Heart left ventricle (tissue), 13 donors: ENCODE data around the gene ITIH6.

Experiments used
- CTCF ChIP-seq, 12 donors: fragments of 200-600 bp; sonication (generic) in 4 of 12; IDR thresholded peaks; one replicate each; pipeline versions ENCODE4 v1.5.0 to v1.8.0; 2018 to 2022; ENCODE audit warnings: antibody characterized with exemption in 12 of 12, mild to moderate bottlenecking in 5 of 12
- POLR2A ChIP-seq, 2 donors: fragments of 450-650 bp; IDR thresholded peaks; one replicate each; pipeline ENCODE4 v1.6.1; 2017; ENCODE audit warnings: antibody characterized with exemption in 2 of 2, mild to moderate bottlenecking in 2 of 2, moderate library complexity in 2 of 2
- donor health status: ischemic (EF 13 %, LVEDD 7.1; RV severe dilation, severe dysfunction).
- donor health status: DM: no; HTN: yes; CAD: no.
- donor health status: DM: no; HTN: no; CAD: no.
- donor health status: ischemic (EF 25% LVEDD 6.9; RV normal size, moderate dysfunction).
- donor health status: ischemic (EF 25% LVEDD 5.7; RV mildly dilated, moderate dysfunction).
- donor health status: ischemic (EF 35%, LVEDD 5.7; RV mildly dilated, moderate dysfunction).
- donor health status: nonischemic (EF 11% LVEDD 7.7; RV severe dilation, severe dysfunction).
- donor health status: DM: yes; HTN: yes; CAD: no.
- donor health status: PGD.
- donor health status: ischemic (EF 29% LVEDD 5.4; RV normal size, mild dysfunction).
- donor health status: nonischemic (EF 23%, LVEDD 6.1; RV moderate dilation, normal function).

GRCh38 chrX:54821310-54821709 lies 23.3 kb upstream of the ITIH6 start:
- TF ChIP-seq CTCF (IDR thresholded peaks at IDR 0.05) (no peak), POLR2A (IDR thresholded peaks at IDR 0.05) (no peak)
